T-helper 9 cell (primary cell): ENCODE measurements around the gene MUC6.

Source experiments
- DNase-seq: peaks from one replicate; pipeline ENCODE4 v3.0.0-alpha.2; 2020

Gene MUC6

GRCh38 chr11:1003159-1003558, 33.4 kb downstream of the MUC6 start:
- DNase-seq, result no peak

DNA sequence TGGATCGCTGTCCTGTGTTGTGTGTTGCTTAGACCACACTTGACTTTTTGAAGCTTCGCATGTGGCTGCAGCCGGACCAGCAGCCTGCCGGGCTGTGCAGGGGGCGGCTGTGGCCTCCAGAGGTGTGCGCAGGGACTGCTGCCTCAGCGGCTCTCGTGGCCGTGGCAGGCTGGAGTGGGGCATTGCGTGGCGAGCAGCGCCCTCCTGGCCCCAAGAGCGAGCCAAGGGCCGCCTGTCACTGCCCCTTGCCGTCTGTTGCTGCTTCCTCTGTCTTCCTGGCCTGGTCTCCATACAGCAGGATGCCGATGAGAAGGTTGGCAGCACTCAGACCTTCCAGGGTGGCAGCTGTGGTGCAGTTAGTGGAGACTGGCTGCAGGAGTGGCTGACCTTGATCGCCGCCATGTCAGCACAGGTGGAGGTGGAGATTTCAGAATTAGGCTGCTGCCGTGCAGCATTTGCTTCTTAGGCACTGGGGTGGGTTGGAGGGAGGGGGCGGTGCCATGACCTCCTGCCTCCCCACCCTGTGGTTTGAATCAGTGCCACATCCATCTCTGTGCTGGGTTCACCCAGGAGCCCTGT, 34.0 kb downstream of the MUC6 start:
- no peak for DNase-seq

GRCh38 chr11:1001617-1002405, 34.7 kb downstream of the MUC6 start:
- no peak for DNase-seq

GRCh38 chr11:1000357-1001278, 35.9 kb downstream of the MUC6 start:
- DNase-seq, result no peak

DNA sequence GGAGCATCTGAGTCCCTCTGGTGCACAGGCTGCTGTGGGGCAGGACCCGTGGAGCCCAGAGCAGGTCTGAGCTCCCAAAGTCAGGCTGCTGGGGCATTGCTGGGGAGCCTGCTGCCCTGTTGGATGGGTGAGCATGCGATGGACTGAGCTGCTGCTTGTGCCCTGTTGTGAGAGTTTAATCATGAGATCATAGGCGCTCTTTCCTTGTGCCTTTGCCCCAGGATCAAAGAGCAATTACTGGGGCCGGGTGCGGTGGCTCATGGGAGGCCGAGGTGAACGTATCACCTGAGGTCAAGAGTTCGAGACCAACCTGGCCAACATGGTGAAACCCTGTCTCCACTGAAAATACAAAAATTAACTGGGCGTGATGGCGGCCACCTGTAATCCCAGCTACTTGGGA, 37.5 kb downstream of the MUC6 start:
- DNase-seq, result no peak

GRCh38 chr11:997907-998306, 38.6 kb downstream of the MUC6 start:
- DNase-seq, result no peak

GRCh38 chr11:996681-997080, 39.8 kb downstream of the MUC6 start:
- no peak for DNase-seq

GRCh38 chr11:995752-996420, 40.6 kb downstream of the MUC6 start:
- no peak for DNase-seq

- no peak for DNase-seq
Measured at GRCh38 chr11:995044-995751, 41.3 kb downstream of the MUC6 start.

DNA sequence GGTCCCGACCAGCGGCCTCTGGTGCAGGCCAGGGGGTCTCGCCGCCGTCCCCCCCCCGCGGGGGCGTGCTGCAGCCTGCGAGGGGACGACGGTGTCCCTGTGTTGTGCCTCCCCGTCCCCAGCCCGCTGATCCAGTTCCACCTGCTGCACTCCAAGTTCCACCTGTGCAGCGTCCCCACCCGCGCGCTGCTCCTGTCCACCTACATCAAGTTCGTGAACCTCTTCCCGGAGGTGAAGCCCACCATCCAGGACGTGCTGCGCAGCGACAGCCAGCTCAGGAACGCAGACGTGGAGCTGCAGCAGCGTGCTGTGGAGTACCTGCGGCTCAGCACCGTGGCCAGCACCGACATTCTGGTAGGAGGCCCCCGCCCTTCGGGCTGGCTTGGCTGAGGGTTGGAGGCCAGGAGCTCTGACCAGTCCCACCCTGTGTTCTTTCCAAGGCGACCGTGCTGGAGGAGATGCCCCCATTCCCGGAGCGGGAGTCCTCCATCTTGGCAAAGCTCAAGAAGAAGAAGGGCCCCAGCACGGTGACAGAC, 42.8 kb downstream of the MUC6 start:
- DNase-seq, result no peak

DNA sequence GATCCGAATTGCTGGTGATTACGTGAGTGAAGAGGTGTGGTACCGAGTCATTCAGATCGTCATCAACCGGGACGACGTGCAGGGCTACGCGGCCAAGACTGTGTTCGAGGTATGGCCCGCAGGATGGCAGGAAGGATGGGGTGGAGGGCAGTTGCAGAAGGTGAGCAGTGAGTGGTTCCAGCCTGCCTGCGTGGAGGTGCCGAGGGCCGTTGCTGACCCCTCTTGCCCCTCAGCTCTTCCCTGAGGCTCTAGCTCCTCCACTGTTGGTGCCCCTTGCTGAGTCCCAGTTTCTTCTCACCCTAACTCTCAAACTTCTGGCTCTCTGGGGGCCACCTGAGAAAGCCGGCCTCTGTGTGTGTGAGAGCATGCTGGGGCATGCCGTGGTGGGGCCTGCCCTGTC, 43.9 kb downstream of the MUC6 start:
- no peak for DNase-seq

GRCh38 chr11:991711-992307, 44.7 kb downstream of the MUC6 start:
- no peak for DNase-seq

- DNase-seq, result no peak
Measured at GRCh38 chr11:991034-991433, 45.5 kb downstream of the MUC6 start.

DNA sequence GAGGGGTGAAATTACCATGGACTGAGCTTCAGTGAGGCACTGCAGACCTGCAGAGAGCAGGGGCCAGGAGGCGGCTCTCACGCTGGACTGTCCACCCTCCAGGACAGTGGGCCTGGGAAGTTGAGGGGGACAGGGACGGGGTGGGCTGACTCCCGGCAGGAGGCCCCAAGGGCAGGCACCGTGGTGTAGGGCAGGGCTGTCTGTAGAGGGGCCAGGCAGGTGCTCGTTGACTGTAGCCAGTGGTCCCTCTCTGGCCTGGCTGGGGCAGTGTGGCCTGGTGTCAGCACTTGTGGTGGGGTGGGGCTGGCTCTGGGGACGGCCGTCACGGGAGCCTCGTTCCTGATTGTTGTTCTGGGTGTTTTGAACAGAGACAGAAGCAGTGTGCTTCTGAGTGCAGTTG, 46.4 kb downstream of the MUC6 start:
- no peak for DNase-seq

GRCh38 chr11:987671-988070, 48.8 kb downstream of the MUC6 start:
- DNase-seq, result no peak

DNA sequence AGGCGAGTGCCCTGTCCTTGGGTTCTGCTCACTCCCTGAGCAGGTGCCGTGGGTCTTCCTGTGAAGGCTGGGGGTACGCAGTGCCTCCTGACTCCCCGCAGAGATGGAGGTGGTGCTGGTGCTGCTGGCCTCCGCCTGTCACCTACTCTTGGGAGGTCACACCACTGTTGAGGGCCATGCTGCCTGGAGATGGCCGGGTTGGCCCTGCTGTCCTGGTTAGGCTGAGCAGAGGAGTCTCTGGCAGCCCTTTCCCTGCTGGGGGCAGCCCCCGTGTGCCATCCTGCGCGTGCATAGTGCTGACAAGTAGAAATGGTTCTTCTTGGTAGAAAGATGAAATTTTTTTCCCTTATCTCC, 49.6 kb downstream of the MUC6 start:
- DNase-seq, result no peak

- DNase-seq, result no peak
Measured at GRCh38 chr11:986270-986951, 50.1 kb downstream of the MUC6 start.

DNA sequence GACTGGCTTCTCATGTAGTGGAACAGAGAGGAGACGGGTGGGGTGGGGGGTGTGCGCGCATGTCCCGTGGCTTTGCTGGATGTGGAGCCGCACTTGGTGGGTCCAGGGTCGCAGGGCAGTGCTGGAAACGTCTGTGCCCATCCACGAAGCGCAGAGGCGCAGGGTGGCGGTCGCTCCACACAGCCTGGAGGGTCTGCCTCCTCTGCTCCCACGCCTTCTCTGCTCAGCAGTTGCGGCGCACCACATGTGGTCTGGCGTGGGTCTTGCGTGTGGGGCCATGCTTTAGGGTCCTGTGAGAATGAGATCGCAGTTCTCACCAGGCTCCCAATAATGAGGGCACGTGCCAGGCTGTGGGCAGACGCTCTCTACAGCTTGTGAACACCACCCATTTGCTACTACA, 50.7 kb downstream of the MUC6 start:
- no peak for DNase-seq

GRCh38 chr11:985406-985805, 51.1 kb downstream of the MUC6 start:
- no peak for DNase-seq

- no peak for DNase-seq
Measured at GRCh38 chr11:984546-984945, 52.0 kb downstream of the MUC6 start.

- DNase-seq, result no peak
Measured at GRCh38 chr11:981764-982163, 54.8 kb downstream of the MUC6 start.
